Measurements from ENCODE around the gene IL17RC. TPM values are rescaled to one million over a fixed set of nuclear protein-coding genes. Genes with fewer than 3 reads are reported as not detected.
"Not testable (repeated sequence)": the region's sequence is repeated elsewhere in the genome, so short reads cannot be mapped to it uniquely, and the experiment has no call there.

IL17RC gene
- total RNA-seq, 1 donor from 2014 or later, result 18.9 TPM

DNA sequence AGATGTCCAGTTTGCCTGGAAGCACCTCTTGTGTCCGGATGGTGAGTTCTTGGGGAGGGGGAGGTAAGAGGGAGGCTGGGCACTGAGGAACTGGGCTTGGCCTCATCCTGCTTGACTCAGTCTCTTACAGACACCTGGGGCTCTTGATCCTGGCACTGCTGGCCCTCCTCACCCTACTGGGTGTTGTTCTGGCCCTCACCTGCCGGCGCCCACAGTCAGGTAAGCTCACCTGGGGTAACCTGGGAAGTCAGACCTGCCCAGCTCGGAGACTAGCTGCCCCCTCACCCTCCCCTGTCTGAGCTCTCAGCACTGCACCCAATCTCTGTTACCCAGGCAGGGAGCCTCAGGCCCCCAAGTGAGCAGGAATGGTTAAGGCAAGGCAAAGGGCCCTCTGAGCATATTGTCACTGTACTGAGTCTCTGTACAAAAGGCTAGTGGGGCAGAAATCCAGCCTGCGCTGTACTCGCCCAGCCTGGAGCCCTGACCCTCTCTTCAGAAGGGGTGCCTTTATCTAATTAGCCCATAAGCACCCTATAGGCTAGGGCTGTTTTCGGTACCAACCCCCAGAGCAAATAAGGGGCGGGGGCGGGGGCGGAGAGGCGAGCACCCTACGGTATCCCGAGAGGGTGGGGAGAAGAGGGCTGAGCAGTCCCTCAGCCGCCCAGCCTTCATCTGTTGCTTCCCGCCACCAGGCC is 2.2 kb upstream of the IL17RC start:
- no peak for DNase-seq (ENCODE audit: low read depth)

- DNase-seq (ENCODE audit: low read depth), result no peak
These were observed 1.4 kb upstream of the IL17RC start for GRCh38 chr3:9915254-9916141.

DNA sequence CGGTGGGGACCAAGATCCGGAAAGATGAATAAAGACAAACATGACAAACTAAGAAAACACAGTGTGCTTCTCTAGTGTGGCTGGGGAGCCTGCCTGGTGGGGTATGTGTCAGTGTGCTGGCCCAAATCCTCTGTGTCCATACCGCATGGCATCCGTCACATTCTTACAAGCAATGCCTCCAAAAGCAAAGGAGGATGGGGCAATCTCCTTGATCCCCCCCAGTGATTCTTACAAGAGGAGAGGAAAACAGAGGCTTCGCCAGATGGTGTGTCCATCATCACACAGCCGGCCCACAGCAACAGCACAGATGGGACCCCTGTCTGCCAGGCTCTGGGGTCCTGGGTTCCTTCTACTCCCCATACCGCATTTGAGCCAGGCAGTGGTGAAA is 558 bp upstream of the IL17RC start:
- no peak for DNase-seq (ENCODE audit: low read depth)

DNA sequence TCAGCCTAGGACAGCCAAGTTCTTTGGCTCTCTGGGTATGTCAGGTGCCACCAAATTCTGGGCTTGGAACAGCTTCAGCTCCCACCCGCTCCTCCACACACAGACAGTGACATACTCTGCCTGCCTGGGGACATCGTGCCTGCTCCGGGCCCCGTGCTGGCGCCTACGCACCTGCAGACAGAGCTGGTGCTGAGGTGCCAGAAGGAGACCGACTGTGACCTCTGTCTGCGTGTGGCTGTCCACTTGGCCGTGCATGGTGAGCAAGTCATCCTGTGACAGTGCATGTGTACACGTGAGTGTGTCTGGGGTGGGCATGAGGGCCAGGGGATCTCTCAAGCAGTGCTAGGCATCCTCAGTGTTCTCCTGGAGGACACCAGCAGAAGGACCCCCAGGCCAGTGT is 922 bp downstream of the IL17RC start:
- DNase-seq (ENCODE audit: low read depth), result no peak

DNA sequence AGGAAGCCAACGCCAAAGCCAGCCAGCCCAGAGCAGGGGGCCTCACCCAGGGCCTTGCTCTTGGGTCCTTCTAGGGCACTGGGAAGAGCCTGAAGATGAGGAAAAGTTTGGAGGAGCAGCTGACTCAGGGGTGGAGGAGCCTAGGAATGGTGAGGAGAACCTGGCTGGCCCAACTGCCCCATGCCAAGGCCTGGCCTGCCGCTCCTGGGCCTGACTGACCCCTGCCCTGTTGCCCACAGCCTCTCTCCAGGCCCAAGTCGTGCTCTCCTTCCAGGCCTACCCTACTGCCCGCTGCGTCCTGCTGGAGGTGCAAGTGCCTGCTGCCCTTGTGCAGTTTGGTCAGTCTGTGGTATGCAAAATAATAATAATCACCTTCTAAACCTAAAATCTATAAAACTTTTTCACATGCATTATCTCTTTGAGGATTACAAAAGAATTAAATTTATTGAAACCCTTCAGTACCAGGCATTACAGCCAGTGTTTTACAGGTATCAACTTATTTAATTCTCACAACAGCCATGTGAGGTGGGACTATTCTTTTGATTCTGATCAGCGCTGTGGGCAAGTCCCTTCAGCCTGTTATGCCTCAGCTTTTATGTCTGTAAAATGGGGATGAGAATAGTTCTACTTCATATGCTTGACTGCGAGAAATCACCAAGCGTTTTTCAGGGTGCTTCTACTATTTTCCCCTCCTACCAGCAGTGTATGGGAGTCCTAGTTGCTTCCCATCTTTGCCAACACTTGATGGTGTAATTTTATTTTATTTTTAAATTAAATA is 1.6 kb downstream of the IL17RC start:
- no peak for DNase-seq (ENCODE audit: low read depth)

DNA sequence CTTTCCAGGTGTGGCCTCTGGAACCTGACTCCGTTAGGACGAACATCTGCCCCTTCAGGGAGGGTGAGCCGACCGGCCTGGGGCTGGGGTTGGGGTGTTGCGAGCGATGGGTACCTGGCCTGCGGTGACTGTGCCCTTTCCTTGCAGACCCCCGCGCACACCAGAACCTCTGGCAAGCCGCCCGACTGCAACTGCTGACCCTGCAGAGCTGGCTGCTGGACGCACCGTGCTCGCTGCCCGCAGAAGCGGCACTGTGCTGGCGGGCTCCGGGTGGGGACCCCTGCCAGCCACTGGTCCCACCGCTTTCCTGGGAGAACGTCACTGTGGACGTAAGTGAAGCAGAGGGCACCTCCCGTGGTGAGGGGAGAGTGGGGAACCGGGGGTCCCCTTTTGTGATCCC is 11.3 kb downstream of the IL17RC start:
- no peak for DNase-seq (ENCODE audit: low read depth)

- no peak for DNase-seq (ENCODE audit: low read depth)
These were observed 14.0 kb downstream of the IL17RC start for GRCh38 chr3:9930804-9931418.

GRCh38 chr3:9932535-9932842 is 15.6 kb downstream of the IL17RC start:
- DNase-seq (ENCODE audit: low read depth), result no peak

GRCh38 chr3:9932843-9933560 is 16.1 kb downstream of the IL17RC start:
- DNase-seq (ENCODE audit: low read depth), result peak; percentile 51

GRCh38 chr3:9933561-9934234 is 16.8 kb downstream of the IL17RC start, which contains the start of gene CRELD1:
Gene CRELD1 (plus strand): TSS chr3:9933834. CDS start chr3:9934439, 605 bp downstream.
- DNase-seq (ENCODE audit: low read depth), result peak; percentile 84

GRCh38 chr3:9934235-9934621 is 17.3 kb downstream of the IL17RC start:
- DNase-seq (ENCODE audit: low read depth), result no peak

GRCh38 chr3:9934993-9935392 is 18.1 kb downstream of the IL17RC start:
- DNase-seq (ENCODE audit: low read depth), result no peak

GRCh38 chr3:9935966-9936510 is 19.1 kb downstream of the IL17RC start:
- DNase-seq (ENCODE audit: low read depth), result no peak

GRCh38 chr3:9937486-9938238 is 20.8 kb downstream of the IL17RC start:
- DNase-seq (ENCODE audit: low read depth), result no peak

GRCh38 chr3:9938966-9939365 is 22.1 kb downstream of the IL17RC start:
- no peak for DNase-seq (ENCODE audit: low read depth)

DNA sequence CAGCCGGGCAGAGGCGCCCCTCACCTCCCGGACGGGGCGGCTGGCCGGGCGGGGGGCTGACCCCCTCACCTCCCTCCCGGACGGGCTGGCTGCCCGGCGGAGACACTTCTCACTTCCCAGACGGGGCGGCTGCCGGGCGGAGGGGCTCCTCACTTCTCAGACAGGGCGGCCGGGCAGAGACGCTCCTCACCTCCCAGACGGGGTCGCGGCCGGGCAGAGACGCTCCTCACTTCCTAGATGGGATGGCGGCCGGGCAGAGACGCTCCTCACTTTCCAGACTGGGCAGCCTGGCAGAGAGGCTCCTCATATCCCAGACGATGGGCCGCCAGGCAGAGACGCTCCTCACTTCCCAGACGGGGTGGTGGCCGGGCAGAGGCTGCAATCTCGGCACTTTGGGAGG is 23.0 kb downstream of the IL17RC start:
- DNase-seq (ENCODE audit: low read depth), result not testable (repeated sequence)

- DNase-seq (ENCODE audit: low read depth), result no peak
These were observed 23.8 kb downstream of the IL17RC start for GRCh38 chr3:9940746-9941145.

GRCh38 chr3:9942164-9942563 is 25.3 kb downstream of the IL17RC start:
- DNase-seq (ENCODE audit: low read depth), result no peak

DNA sequence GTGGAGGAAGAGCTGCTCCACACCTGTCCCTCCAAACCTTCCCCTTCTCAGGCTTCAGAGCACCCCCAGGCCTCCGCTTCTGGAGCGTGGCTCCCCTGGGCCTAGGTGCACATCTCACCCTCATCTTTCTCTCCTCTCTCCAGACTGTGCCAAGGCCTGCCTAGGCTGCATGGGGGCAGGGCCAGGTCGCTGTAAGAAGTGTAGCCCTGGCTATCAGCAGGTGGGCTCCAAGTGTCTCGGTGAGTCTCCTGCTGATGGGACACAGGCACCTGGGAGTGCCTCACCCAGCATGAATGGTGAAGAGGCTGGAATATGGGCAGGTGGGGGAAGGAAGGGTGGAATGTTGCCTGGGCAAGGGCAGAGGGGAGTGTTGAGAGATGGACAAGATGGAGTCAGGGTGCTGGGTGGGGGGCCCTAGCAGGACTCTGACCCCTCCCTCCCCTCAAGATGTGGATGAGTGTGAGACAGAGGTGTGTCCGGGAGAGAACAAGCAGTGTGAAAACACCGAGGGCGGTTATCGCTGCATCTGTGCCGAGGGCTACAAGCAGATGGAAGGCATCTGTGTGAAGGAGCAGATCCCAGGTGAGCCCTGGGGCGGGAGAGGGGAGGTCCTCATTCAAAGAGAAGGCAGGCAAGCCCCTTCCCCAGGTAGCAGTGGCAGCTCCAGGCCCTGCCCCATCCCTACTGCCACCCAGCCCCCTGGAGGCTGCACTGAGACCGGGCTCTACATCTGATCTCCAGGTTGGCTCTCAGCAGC is 26.2 kb downstream of the IL17RC start:
- DNase-seq (ENCODE audit: low read depth), result no peak
